ENCODE data around the gene PIGP.
"Not testable (repeated sequence)": the region's sequence is repeated elsewhere in the genome, so short reads cannot be mapped to it uniquely, and the experiment has no call there.

Gene PIGP

GRCh38 chr21:37047079-37047478 lies 25.8 kb downstream of the PIGP start:
- H3K27me3 ChIP-seq (ENCODE audit: control insufficient read depth, insufficient read depth, low read length, poor library complexity, severe bottlenecking): peaks cover 47% of the 10 kb centered on the region
- H3K4me1 ChIP-seq (ENCODE audit: control insufficient read depth, insufficient read depth, low read length): no peaks in the 10 kb centered on the region
- H3K27ac ChIP-seq (ENCODE audit: insufficient read depth, low read depth, low read length, poor library complexity, severe bottlenecking): no peak overlapping the region
- H3K4me3 ChIP-seq (ENCODE audit: insufficient read depth, low read depth, low read length): no peak overlapping the region
- 79 to 83% methylated on average over 4 of the region's 4 CpGs for WGBS, 2 experiments
- H3K9me3 ChIP-seq (ENCODE audit: control insufficient read depth, low read length): no peaks in the 10 kb centered on the region
- no peaks in the 10 kb centered on the region for H3K36me3 ChIP-seq (ENCODE audit: control insufficient read depth, insufficient read depth, low read length)

GRCh38 chr21:37045556-37045955 lies 27.3 kb downstream of the PIGP start:
- H3K9me3 ChIP-seq (ENCODE audit: control insufficient read depth, low read length): no peaks in the 10 kb centered on the region
- no peaks in the 10 kb centered on the region for H3K4me1 ChIP-seq (ENCODE audit: control insufficient read depth, insufficient read depth, low read length)
- 94% methylated on average over 6 of the region's 6 CpGs for WGBS, 2 experiments
- no peaks in the 10 kb centered on the region for H3K36me3 ChIP-seq (ENCODE audit: control insufficient read depth, insufficient read depth, low read length)
- H3K4me3 ChIP-seq (ENCODE audit: insufficient read depth, low read depth, low read length): no peak overlapping the region
- H3K27me3 ChIP-seq (ENCODE audit: control insufficient read depth, insufficient read depth, low read length, poor library complexity, severe bottlenecking): peaks cover 56% of the 10 kb centered on the region
- no peak overlapping the region for H3K27ac ChIP-seq (ENCODE audit: insufficient read depth, low read depth, low read length, poor library complexity, severe bottlenecking)

- Histone ChIP-seq H3K27me3 (ENCODE audit: control insufficient read depth, insufficient read depth, low read length, poor library complexity, severe bottlenecking) (peaks cover 60% of the 10 kb centered on the region), H3K4me3 (ENCODE audit: insufficient read depth, low read depth, low read length) (no peak overlapping the region), H3K9me3 (ENCODE audit: control insufficient read depth, low read length) (no peaks in the 10 kb centered on the region), H3K27ac (ENCODE audit: insufficient read depth, low read depth, low read length, poor library complexity, severe bottlenecking) (no peak overlapping the region), H3K36me3 (ENCODE audit: control insufficient read depth, insufficient read depth, low read length) (no peaks in the 10 kb centered on the region), H3K4me1 (ENCODE audit: control insufficient read depth, insufficient read depth, low read length) (no peaks in the 10 kb centered on the region)
- 88 to 91% methylated on average over 6 of the region's 6 CpGs for WGBS, 2 experiments
These were observed 27.7 kb downstream of the PIGP start for GRCh38 chr21:37045149-37045548.

GRCh38 chr21:37044643-37045042 lies 28.2 kb downstream of the PIGP start:
- Histone ChIP-seq H3K36me3 (ENCODE audit: control insufficient read depth, insufficient read depth, low read length) (no peaks in the 10 kb centered on the region), H3K27ac (ENCODE audit: insufficient read depth, low read depth, low read length, poor library complexity, severe bottlenecking) (no peak overlapping the region), H3K9me3 (ENCODE audit: control insufficient read depth, low read length) (no peaks in the 10 kb centered on the region), H3K27me3 (ENCODE audit: control insufficient read depth, insufficient read depth, low read length, poor library complexity, severe bottlenecking) (peaks cover 63% of the 10 kb centered on the region), H3K4me3 (ENCODE audit: insufficient read depth, low read depth, low read length) (no peak overlapping the region), H3K4me1 (ENCODE audit: control insufficient read depth, insufficient read depth, low read length) (no peaks in the 10 kb centered on the region)
- 94 to 100% methylated on average over 3 of the region's 3 CpGs for WGBS, 2 experiments

GRCh38 chr21:37043818-37044217 lies 29.1 kb downstream of the PIGP start:
- Histone ChIP-seq H3K9me3 (ENCODE audit: control insufficient read depth, low read length) (no peaks in the 10 kb centered on the region), H3K4me3 (ENCODE audit: insufficient read depth, low read depth, low read length) (no peak overlapping the region), H3K27me3 (ENCODE audit: control insufficient read depth, insufficient read depth, low read length, poor library complexity, severe bottlenecking) (peaks cover 63% of the 10 kb centered on the region), H3K4me1 (ENCODE audit: control insufficient read depth, insufficient read depth, low read length) (no peaks in the 10 kb centered on the region), H3K27ac (ENCODE audit: insufficient read depth, low read depth, low read length, poor library complexity, severe bottlenecking) (no peak overlapping the region), H3K36me3 (ENCODE audit: control insufficient read depth, insufficient read depth, low read length) (no peaks in the 10 kb centered on the region)
- WGBS, 2 experiments: 91 to 93% methylated on average over 6 of the region's 6 CpGs

GRCh38 chr21:37041706-37042271 lies 31.1 kb downstream of the PIGP start:
- H3K27me3 ChIP-seq (ENCODE audit: control insufficient read depth, insufficient read depth, low read length, poor library complexity, severe bottlenecking): peaks cover 67% of the 10 kb centered on the region
- H3K4me1 ChIP-seq (ENCODE audit: control insufficient read depth, insufficient read depth, low read length): no peaks in the 10 kb centered on the region
- H3K36me3 ChIP-seq (ENCODE audit: control insufficient read depth, insufficient read depth, low read length): no peaks in the 10 kb centered on the region
- no peak overlapping the region for H3K27ac ChIP-seq (ENCODE audit: insufficient read depth, low read depth, low read length, poor library complexity, severe bottlenecking)
- no peak overlapping the region for H3K4me3 ChIP-seq (ENCODE audit: insufficient read depth, low read depth, low read length)
- WGBS, 2 experiments: 71% methylated on average over 4 of the region's 4 CpGs
- no peaks in the 10 kb centered on the region for H3K9me3 ChIP-seq (ENCODE audit: control insufficient read depth, low read length)

- Histone ChIP-seq H3K27ac (ENCODE audit: insufficient read depth, low read depth, low read length, poor library complexity, severe bottlenecking) (no peak overlapping the region), H3K4me1 (ENCODE audit: control insufficient read depth, insufficient read depth, low read length) (no peaks in the 10 kb centered on the region), H3K4me3 (ENCODE audit: insufficient read depth, low read depth, low read length) (no peak overlapping the region), H3K27me3 (ENCODE audit: control insufficient read depth, insufficient read depth, low read length, poor library complexity, severe bottlenecking) (peaks cover 57% of the 10 kb centered on the region), H3K36me3 (ENCODE audit: control insufficient read depth, insufficient read depth, low read length) (no peaks in the 10 kb centered on the region), H3K9me3 (ENCODE audit: control insufficient read depth, low read length) (no peaks in the 10 kb centered on the region)
- 81 to 88% methylated on average over 2 to 3 of the region's 3 CpGs for WGBS, 2 experiments
These were observed 32.7 kb downstream of the PIGP start for GRCh38 chr21:37040212-37040611.

GRCh38 chr21:37039411-37040075 lies 33.3 kb downstream of the PIGP start:
- Histone ChIP-seq H3K27me3 (ENCODE audit: control insufficient read depth, insufficient read depth, low read length, poor library complexity, severe bottlenecking) (peaks cover 51% of the 10 kb centered on the region), H3K36me3 (ENCODE audit: control insufficient read depth, insufficient read depth, low read length) (no peaks in the 10 kb centered on the region), H3K4me1 (ENCODE audit: control insufficient read depth, insufficient read depth, low read length) (no peaks in the 10 kb centered on the region), H3K4me3 (ENCODE audit: insufficient read depth, low read depth, low read length) (no peak overlapping the region), H3K9me3 (ENCODE audit: control insufficient read depth, low read length) (no peaks in the 10 kb centered on the region), H3K27ac (ENCODE audit: insufficient read depth, low read depth, low read length, poor library complexity, severe bottlenecking) (no peak overlapping the region)
- WGBS, 2 experiments: 45 to 46% methylated on average over 9 of the region's 9 CpGs

GRCh38 chr21:37036177-37036576 lies 36.7 kb downstream of the PIGP start:
- peaks cover 43% of the 10 kb centered on the region for H3K27me3 ChIP-seq (ENCODE audit: control insufficient read depth, insufficient read depth, low read length, poor library complexity, severe bottlenecking)
- no peak overlapping the region for H3K27ac ChIP-seq (ENCODE audit: insufficient read depth, low read depth, low read length, poor library complexity, severe bottlenecking)
- H3K36me3 ChIP-seq (ENCODE audit: control insufficient read depth, insufficient read depth, low read length): no peaks in the 10 kb centered on the region
- H3K4me1 ChIP-seq (ENCODE audit: control insufficient read depth, insufficient read depth, low read length): no peaks in the 10 kb centered on the region
- 97 to 98% methylated on average over 3 to 4 of the region's 4 CpGs for WGBS, 2 experiments
- H3K9me3 ChIP-seq (ENCODE audit: control insufficient read depth, low read length): no peaks in the 10 kb centered on the region
- no peak overlapping the region for H3K4me3 ChIP-seq (ENCODE audit: insufficient read depth, low read depth, low read length)

GRCh38 chr21:37034394-37034793 lies 38.5 kb downstream of the PIGP start:
- not testable (repeated sequence) for H3K9me3 ChIP-seq (ENCODE audit: control insufficient read depth, low read length); H3K4me3 ChIP-seq (ENCODE audit: insufficient read depth, low read depth, low read length); H3K4me1 ChIP-seq (ENCODE audit: control insufficient read depth, insufficient read depth, low read length); H3K27ac ChIP-seq (ENCODE audit: insufficient read depth, low read depth, low read length, poor library complexity, severe bottlenecking); H3K36me3 ChIP-seq (ENCODE audit: control insufficient read depth, insufficient read depth, low read length)
- WGBS, 2 experiments: 88 to 89% methylated on average over 4 of the region's 4 CpGs
- peaks cover 25% of the 10 kb centered on the region for H3K27me3 ChIP-seq (ENCODE audit: control insufficient read depth, insufficient read depth, low read length, poor library complexity, severe bottlenecking)
